K562 (cell line): ENCODE data around the gene MRPL52. TPM values are rescaled to one million over a fixed set of nuclear protein-coding genes. Genes with fewer than 3 reads are reported as not detected.

Experiments used
- ATAC-seq: fragments of 200-7000 bp; cut with Tn5 transposase; 3 replicates; pipeline ENCODE4 v1.9.1; 2020; ENCODE audit warnings: moderate library complexity
- BruUV-seq: library from RNA; stranded (reverse); fragments of 400-500 nt; replicated peaks from 2 replicates; lab custom pipeline; 2021; lab: Mats Ljungman, UMichigan
- CTCF ChIA-PET: fragments of 300-600 bp; formaldehyde crosslinking; extraction: SDS; loops from one replicate; lab custom pipeline; 2021; ENCODE audit warnings: low intra/inter-chr PET ratio; lab: Yijun Ruan, JAX
- POLR2A ChIA-PET: fragments of 300-600, 350-650 bp; sonication (Branson Sonifier 250); formaldehyde crosslinking; extraction: SDS; loops from one replicate; lab custom pipeline; 2021; ENCODE audit warnings: antibody characterized with exemption, inconsistent platforms; lab: Yijun Ruan, JAX
- DNase-seq, 4 experiments: peaks; one replicate each; pipeline versions ENCODE4 v3.0.0 to v3.0.0-alpha.2; 2011 to 2018; ENCODE audit warnings: low spot score in 3 of 4, mixed read lengths in 3 of 4; ENCODE audit errors: extremely low read depth in 1 of 4
- FAIRE-seq: peaks from 2 replicates; lab custom pipeline; 2011; peaks lifted over from hg19 to GRCh38; lab: Jason Lieb, UNC
- H2AFZ ChIP-seq: 2 replicates; pipeline ENCODE4 v1.6.0; 2011; ENCODE audit warnings: low read depth, low read length, control low read depth, inconsistent platforms
- H3K27ac ChIP-seq: fragments of 200-600 bp; 3 replicates; pipeline ENCODE4 v1.8.0; 2011; ENCODE audit warnings: low read depth, mild to moderate bottlenecking, control low read depth, inconsistent platforms, low read length, moderate library complexity, mixed read lengths; ENCODE audit errors: extremely low read depth
- H3K27me3 ChIP-seq, 2 experiments: fragments of 300-600 bp in 1 of 2; 2 replicates in 1 of 2; 3 replicates in 1 of 2; pipeline versions ENCODE4 v1.6.0 to v1.8.0; 2011; ENCODE audit warnings: inconsistent platforms in 2 of 2, low read length in 2 of 2, mild to moderate bottlenecking in 1 of 2, mixed read lengths in 1 of 2, moderate library complexity in 1 of 2; ENCODE audit not compliant: control insufficient read depth in 2 of 2, insufficient read depth in 2 of 2
- H3K36me3 ChIP-seq: fragments of 300-600 bp; 3 replicates; pipeline ENCODE4 v1.8.0; 2011; ENCODE audit warnings: mild to moderate bottlenecking, low read length, inconsistent platforms; ENCODE audit not compliant: control insufficient read depth, insufficient read depth
- H3K4me1 ChIP-seq, 2 experiments: fragments of 200-600 bp in 1 of 2; replicated peaks in 1 of 2; 2 replicates in 1 of 2; 3 replicates in 1 of 2; pipeline versions ENCODE4 v1.5.1 to v1.8.0; 2011; ENCODE audit warnings: inconsistent platforms in 2 of 2, low read length in 2 of 2, mild to moderate bottlenecking in 1 of 2, mixed read lengths in 1 of 2, moderate library complexity in 1 of 2; ENCODE audit not compliant: control insufficient read depth in 2 of 2, insufficient read depth in 2 of 2
- H3K4me2 ChIP-seq: 2 replicates; pipeline ENCODE4 v1.6.1; 2011; ENCODE audit warnings: low read length, control low read depth, inconsistent platforms, mixed read lengths; ENCODE audit not compliant: insufficient read depth
- H3K4me3 ChIP-seq: fragments of 200-600 bp; sonication (generic), shearing (Covaris generic); 2 replicates; pipeline ENCODE4 v1.5.1; 2016; ENCODE audit warnings: control low read depth, inconsistent platforms
- H3K79me2 ChIP-seq: fragments of 200-600 bp; 3 replicates; pipeline ENCODE4 v1.8.0; 2011; ENCODE audit warnings: low read length, inconsistent platforms; ENCODE audit not compliant: control insufficient read depth, insufficient read depth
- H3K9ac ChIP-seq, 2 experiments: 2 replicates each; pipeline versions ENCODE4 v1.6.0 to v1.6.1; 2011; ENCODE audit warnings: low read depth in 2 of 2, low read length in 2 of 2, control low read depth in 1 of 2, inconsistent platforms in 1 of 2, mild to moderate bottlenecking in 1 of 2, mixed read lengths in 1 of 2; ENCODE audit not compliant: insufficient read depth in 1 of 2
- H3K9me1 ChIP-seq: one replicate; pipeline ENCODE4 v1.6.0; 2011; ENCODE audit warnings: inconsistent platforms, mild to moderate bottlenecking, low read length, moderate library complexity; ENCODE audit not compliant: control insufficient read depth, insufficient read depth
- H3K9me3 ChIP-seq: replicated peaks from 2 replicates; pipeline ENCODE4 v1.5.1; 2011; ENCODE audit warnings: low read depth, low read length, inconsistent platforms; ENCODE audit not compliant: control insufficient read depth, insufficient read depth
- H4K20me1 ChIP-seq: replicated peaks from 2 replicates; pipeline ENCODE4 v1.6.1; 2011; ENCODE audit warnings: low read length, inconsistent platforms, mixed read lengths; ENCODE audit not compliant: control insufficient read depth, insufficient read depth
- BHLHE40 ChIP-seq: IDR thresholded peaks from 2 replicates; pipeline ENCODE4 v1.6.1; 2011; ENCODE audit warnings: low read length, improper control_type of control experiment
- BRF2 ChIP-seq: IDR thresholded peaks from 3 replicates; pipeline ENCODE4 v1.6.1; 2011; ENCODE audit warnings: borderline replicate concordance, mild to moderate bottlenecking; ENCODE audit not compliant: insufficient read length, insufficient read depth
- ELK1 ChIP-seq: sonication (generic); formaldehyde crosslinking; IDR thresholded peaks from 2 replicates; pipeline ENCODE4 v1.8.1; 2022; ENCODE audit warnings: missing genetic modification reagents
- KDM2B ChIP-seq: fragments of 250-450 bp; sonication (Bioruptor Pico); IDR thresholded peaks from 2 replicates; pipeline ENCODE4 v1.8.0; 2021; ENCODE audit warnings: mild to moderate bottlenecking, moderate library complexity
- KLF13 ChIP-seq: fragments of 450-650 bp; IDR thresholded peaks from 2 replicates; pipeline ENCODE4 v1.6.1; 2016; ENCODE audit warnings: missing genetic modification characterization, low read depth, mild to moderate bottlenecking, missing compliant biosample characterization, moderate library complexity, borderline replicate concordance
- NEUROD1 ChIP-seq: fragments of 150-350 bp; IDR thresholded peaks from 2 replicates; pipeline ENCODE4 v1.6.1; 2014; ENCODE audit warnings: borderline replicate concordance, low read length, low read depth; ENCODE audit not compliant: partially characterized antibody
- POLR3A ChIP-seq: IDR thresholded peaks from 2 replicates; pipeline ENCODE4 v1.6.1; 2011; ENCODE audit warnings: borderline replicate concordance, mild to moderate bottlenecking, moderate library complexity; ENCODE audit not compliant: insufficient read length, insufficient read depth; ENCODE audit errors: extremely low read depth
- PRDM10 ChIP-seq: fragments of 450-650 bp; IDR thresholded peaks from 2 replicates; pipeline ENCODE4 v1.6.1; 2018; ENCODE audit not compliant: partially characterized antibody
- RAD21 ChIP-seq, 2 experiments: fragments of 250-450 bp in 1 of 2; fragments of 450-650 bp in 1 of 2; sonication (Bioruptor Pico) in 1 of 2; formaldehyde crosslinking in 1 of 2; IDR thresholded peaks in 1 of 2; conservative IDR thresholded peaks in 1 of 2; 2 replicates each; pipeline versions ENCODE4 v1.4.0 to v1.8.0; 2020 to 2022; ENCODE audit warnings: mild to moderate bottlenecking in 2 of 2, moderate library complexity in 1 of 2
- SRSF3 ChIP-seq: fragments of 200-400 bp; formaldehyde crosslinking; IDR thresholded peaks from 2 replicates; pipeline ENCODE4 v1.6.1; 2016; ENCODE audit warnings: mild to moderate bottlenecking, low read length, moderate library complexity; ENCODE audit not compliant: insufficient read depth
- ZNF445 ChIP-seq: fragments of 250-450 bp; sonication (Bioruptor Pico); IDR thresholded peaks from 2 replicates; pipeline ENCODE4 v1.4.0; 2020; ENCODE audit warnings: low read depth, mild to moderate bottlenecking, moderate library complexity
- ZSCAN29 ChIP-seq: fragments of 450-650 bp; IDR thresholded peaks from 2 replicates; pipeline ENCODE4 v1.6.1; 2017
- WGBS: fragments of 100-300 bp; shearing (Covaris generic); methylation state at CpG from one replicate; pipeline ENCODE4 v1.1.6; 2016; ENCODE audit warnings: low coverage, mixed read lengths; ENCODE audit not compliant: insufficient coverage; ENCODE audit errors: missing lambda C conversion rate; 5-methylcytosine and 5-hydroxymethylcytosine counted together
- in situ Hi-C: fragments of 300-500 bp; cut with MboI; formaldehyde crosslinking; loops from 4 replicates; pipeline ENCODE4 v1.15.0; 2018; ENCODE audit warnings: inconsistent platforms, mixed read lengths
- intact Hi-C: fragments of 100-400 bp; cut with micrococcal nuclease; formaldehyde crosslinking; loops from 2 replicates; pipeline ENCODE4 v1.14.2; 2022
- polyA plus RNA-seq, 8 experiments: library from polyadenylated mRNA; depleted of rRNA in 4 of 8; stranded (reverse) in 5 of 8; unstranded in 3 of 8; fragments of >200 nt; fragmentation: Nextera tagmentation in 2 of 8; fragmentation: Illumina TruSeq in 1 of 8; extraction: Ambion mirVana in 2 of 8; extraction: Trizol in 1 of 8; gene quantifications; 2 replicates each; pipeline versions ENCODE4 v1.2.1 to v1.2.3, GENCODE V29; 2011 to 2014; ENCODE audit warnings: inconsistent platforms in 1 of 8, missing spikeins in 1 of 8
- total RNA-seq, 7 experiments: library from RNA; depleted of rRNA in 6 of 7; stranded (reverse); fragments of >200 nt in 6 of 7; fragmentation: Illumina TruSeq in 2 of 7; extraction: Trizol in 2 of 7; gene quantifications; 2 replicates each; pipeline versions ENCODE4 v1.2.1 to v1.2.3, GENCODE V29; 2011 to 2021; ENCODE audit warnings: low replicate concordance in 1 of 7
- TF ChIP-seq, protein P1 (sequence below): sonication (generic); IDR thresholded peaks from 2 replicates; pipeline ENCODE4 v1.6.1; 2016

MRPL52 gene
- total and polyA plus RNA-seq, 9 of the 15 experiments (the other 6 are each of a cell fraction or from before 2014, with no cell fraction given): 56.5 to 213 (median 168) TPM

GRCh38 chr14:22802860-22803686 is 26.6 kb upstream of the MRPL52 start:
- Histone ChIP-seq H3K4me3 (no peak overlapping the region), H3K4me2 (no peak overlapping the region), H3K9ac (no peak overlapping the region), H2AFZ (no peak overlapping the region), H4K20me1 (no peaks in the 10 kb centered on the region), H3K9me1 (no peaks in the 10 kb centered on the region), H3K9me3 (no peaks in the 10 kb centered on the region), H3K36me3 (no peaks in the 10 kb centered on the region), H3K79me2 (no peaks in the 10 kb centered on the region), H3K27ac (no peak overlapping the region), H3K4me1 (no peaks in the 10 kb centered on the region; a peak in 1 of 5 replicates), H3K27me3 (peaks cover 0 to 9% of the 10 kb centered on the region in 2 experiments; a peak in 2 of 5 replicates)
- in situ Hi-C loops: no loop called here
- ChIA-PET CTCF (no interaction called here), POLR2A (interaction anchor here (1.3 to 1.5 kb wide), 2 partner anchors 12 to 13 kb away, joined by 3 to 5 read pairs; no protein-coding TSS in a partner anchor)
- 12% methylated on average over 9 of the region's 12 CpGs for WGBS
- DNase-seq (no peak), FAIRE-seq (no peak), ATAC-seq (no peak)
- BruUV-seq: no TSS peak
- intact Hi-C loops: no loop called here
- TF ChIP-seq KLF13 (tag): no peak
- no peak for TF ChIP-seq BHLHE40
- TF ChIP-seq ELK1 (CRISPR knock-in tag): no peak
- TF ChIP-seq ZNF445 (CRISPR knock-in tag): no peak
- no peak for TF ChIP-seq ZSCAN29
- TF ChIP-seq KDM2B (CRISPR knock-in tag): no peak
- no peak for TF ChIP-seq POLR3A
- TF ChIP-seq NEUROD1: no peak
- TF ChIP-seq, protein P1, sequence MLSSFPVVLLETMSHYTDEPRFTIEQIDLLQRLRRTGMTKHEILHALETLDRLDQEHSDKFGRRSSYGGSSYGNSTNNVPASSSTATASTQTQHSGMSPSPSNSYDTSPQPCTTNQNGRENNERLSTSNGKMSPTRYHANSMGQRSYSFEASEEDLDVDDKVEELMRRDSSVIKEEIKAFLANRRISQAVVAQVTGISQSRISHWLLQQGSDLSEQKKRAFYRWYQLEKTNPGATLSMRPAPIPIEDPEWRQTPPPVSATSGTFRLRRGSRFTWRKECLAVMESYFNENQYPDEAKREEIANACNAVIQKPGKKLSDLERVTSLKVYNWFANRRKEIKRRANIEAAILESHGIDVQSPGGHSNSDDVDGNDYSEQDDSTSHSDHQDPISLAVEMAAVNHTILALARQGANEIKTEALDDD: no peak
- no peak for TF ChIP-seq SRSF3
- TF ChIP-seq PRDM10: no peak
- no peak for TF ChIP-seq BRF2
- TF ChIP-seq RAD21 (CRISPR knock-in tag; conservative IDR thresholded peaks at IDR 0.05 in 1 of 2, IDR thresholded peaks at IDR 0.05 in 1 of 2): no peak
